NCI-H446 treated with DMSO at 0.1 percent for 48 hours (cell line): ENCODE results near the gene RIBC2.
"Not testable (repeated sequence)": the region's sequence is repeated elsewhere in the genome, so short reads cannot be mapped to it uniquely, and the experiment has no call there.

ENCODE experiments used
- DNase-seq: peaks from one replicate; lab custom pipeline; 2025; lab: John Stamatoyannopoulos, UW

RIBC2 gene

DNA sequence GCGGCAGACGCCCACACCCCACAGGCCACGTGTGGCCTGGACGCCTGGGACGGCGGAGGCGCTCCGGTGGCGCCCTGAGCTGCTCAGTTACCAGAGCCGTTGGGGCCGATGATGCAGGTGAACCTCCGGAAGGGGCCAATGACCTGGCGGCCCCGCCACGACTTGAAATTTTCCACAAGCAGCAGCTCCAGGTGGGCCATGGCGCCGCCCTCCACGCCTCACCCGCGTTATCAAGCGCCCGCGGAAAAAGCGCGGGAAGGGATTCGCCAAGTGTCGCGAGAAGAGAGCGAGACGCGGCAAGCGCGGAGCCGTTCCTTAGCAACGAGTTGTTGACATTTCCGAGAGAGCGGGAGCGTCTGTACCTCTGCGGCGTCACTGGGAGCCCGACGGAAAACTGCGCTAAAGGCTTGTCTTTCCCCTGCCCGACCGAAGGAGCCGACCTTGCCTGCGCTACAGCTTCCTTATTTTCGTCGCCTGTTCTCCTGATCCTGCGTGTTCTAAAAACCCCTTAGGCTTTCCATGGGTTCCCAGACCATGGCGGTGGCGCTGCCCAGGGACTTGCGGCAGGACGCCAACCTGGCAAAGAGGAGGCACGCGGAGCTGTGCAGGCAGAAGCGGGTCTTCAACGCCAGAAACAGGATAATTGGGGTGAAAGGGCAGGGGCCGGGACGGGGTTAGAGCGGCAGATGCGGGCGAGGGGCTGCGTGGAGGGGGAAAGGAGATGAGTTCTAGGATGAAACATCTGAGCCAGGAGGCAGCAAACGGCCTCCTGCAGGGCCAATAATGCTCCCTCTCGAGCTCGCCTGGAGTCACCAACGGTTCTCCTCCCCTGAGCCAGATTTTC lies at the start of gene RIBC2, which contains the start of gene SMC1B:
RIBC2 (plus strand) TSS at position 326 of the 844 bp plus-strand sequence; CDS start at position 520, 194 bp downstream.
SMC1B (minus strand) TSS at position 232 of the 844 bp plus-strand sequence; CDS start at position 200, 32 bp downstream.
- DNase-seq: peak; percentile 71

DNA sequence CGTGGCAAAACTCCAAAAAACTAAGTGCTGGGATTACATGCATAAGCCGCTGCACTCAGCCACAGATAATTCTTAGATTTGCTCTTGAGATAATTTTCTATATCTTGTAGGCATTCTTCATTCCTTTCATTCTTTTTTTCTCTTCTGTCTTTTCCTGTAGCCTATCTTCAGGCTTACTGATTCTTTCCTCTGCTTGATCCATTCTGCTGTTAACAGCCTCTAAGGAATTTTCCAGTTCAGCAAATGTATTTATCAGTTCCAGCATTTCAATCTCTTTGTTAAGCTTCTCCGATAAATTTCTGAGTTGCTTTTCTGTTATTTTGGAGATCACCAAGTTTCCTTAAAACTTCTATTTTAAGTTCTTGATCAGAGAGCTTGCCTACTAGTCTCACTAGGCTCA lies 46.8 kb upstream of the RIBC2 start:
- DNase-seq: no peak

- DNase-seq: not testable (repeated sequence)
These were observed 39.9 kb upstream of the RIBC2 start for GRCh38 chr22:45373592-45373991.

GRCh38 chr22:45376009-45376408 lies 37.5 kb upstream of the RIBC2 start:
- no peak for DNase-seq

- no peak for DNase-seq
These were observed 36.8 kb upstream of the RIBC2 start for GRCh38 chr22:45376703-45377102.

DNA sequence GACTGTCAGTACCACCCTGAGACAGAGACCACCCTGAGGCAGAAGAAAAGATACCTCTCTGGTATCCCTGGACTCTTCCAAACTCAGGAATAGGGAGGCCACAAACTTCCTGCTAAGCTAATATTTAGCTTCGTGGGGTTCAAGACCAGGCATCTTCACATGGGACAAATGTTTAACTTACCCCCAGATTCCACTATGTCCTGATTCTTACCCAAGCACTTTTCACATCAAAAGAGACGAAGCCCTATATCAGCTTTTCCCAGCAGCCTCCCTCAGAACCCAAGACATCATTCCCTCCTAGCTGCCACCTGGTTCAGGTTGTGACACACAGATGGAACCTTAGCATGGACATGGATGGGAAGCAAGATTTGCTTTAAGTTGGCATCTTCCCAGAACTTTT lies 32.1 kb upstream of the RIBC2 start:
- DNase-seq: no peak

DNA sequence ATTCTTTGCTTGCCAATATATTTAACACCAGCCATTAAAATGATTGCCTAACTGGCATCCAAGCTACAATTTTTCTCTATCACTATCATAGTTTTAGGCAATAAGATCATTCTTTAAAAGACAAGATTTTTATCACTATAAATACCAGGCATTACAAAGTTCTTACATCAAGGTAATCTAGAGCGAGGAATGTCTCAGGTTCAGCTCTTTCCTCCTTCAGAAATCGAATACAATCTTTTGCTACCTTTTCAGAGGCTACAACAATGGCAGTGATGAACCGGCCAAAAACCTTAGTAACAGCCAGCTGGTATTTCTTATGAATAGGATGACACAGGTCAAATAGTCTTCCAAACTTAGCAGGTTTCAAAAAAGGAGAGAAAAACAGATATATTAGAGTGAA lies 23.9 kb upstream of the RIBC2 start:
- no peak for DNase-seq

- DNase-seq: no peak
These were observed 15.7 kb upstream of the RIBC2 start for GRCh38 chr22:45397806-45398205.

- no peak for DNase-seq
These were observed 15.3 kb upstream of the RIBC2 start for GRCh38 chr22:45398214-45398613.

GRCh38 chr22:45399712-45400445 lies 13.6 kb upstream of the RIBC2 start:
- DNase-seq: no peak

GRCh38 chr22:45402466-45402985 lies 11.0 kb upstream of the RIBC2 start:
- DNase-seq: no peak

DNA sequence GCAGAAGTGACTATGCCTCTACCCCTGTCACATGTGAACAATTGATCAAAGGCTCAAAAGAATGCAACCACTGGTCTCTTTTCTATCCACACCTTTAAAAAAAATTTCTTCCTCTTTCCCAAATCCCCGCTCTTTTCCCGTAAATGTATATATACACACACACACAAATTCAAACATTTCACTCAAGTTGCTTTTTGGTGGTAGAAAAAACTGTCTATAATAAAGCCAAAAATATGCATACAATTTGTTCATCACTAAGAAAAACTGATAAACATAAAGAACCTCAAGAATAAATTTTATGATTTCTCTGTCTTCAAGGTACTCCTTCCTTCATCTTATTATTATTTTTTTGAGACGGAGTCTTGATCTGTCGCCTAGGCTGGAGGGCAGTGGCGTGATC lies 5.7 kb upstream of the RIBC2 start:
- no peak for DNase-seq

DNA sequence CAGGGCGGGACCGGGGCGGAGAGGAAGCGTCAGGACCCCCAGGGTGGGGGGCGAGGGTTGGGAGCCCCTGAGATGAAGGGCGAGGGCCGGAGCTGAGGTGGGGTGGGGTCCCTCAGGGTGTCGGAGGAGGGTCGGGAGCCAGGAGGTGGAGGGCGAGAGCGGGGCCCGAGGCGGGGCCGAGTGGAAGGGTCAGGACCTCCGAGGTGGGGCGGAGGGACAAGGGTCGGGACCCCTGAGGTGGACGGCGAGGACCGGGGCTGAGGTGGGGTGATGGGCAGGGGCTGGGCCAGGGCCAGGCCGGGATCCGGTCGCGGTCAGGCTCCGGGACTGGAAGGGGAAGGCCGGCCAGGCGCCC lies 503 bp upstream of the RIBC2 start:
- DNase-seq: no peak

DNA sequence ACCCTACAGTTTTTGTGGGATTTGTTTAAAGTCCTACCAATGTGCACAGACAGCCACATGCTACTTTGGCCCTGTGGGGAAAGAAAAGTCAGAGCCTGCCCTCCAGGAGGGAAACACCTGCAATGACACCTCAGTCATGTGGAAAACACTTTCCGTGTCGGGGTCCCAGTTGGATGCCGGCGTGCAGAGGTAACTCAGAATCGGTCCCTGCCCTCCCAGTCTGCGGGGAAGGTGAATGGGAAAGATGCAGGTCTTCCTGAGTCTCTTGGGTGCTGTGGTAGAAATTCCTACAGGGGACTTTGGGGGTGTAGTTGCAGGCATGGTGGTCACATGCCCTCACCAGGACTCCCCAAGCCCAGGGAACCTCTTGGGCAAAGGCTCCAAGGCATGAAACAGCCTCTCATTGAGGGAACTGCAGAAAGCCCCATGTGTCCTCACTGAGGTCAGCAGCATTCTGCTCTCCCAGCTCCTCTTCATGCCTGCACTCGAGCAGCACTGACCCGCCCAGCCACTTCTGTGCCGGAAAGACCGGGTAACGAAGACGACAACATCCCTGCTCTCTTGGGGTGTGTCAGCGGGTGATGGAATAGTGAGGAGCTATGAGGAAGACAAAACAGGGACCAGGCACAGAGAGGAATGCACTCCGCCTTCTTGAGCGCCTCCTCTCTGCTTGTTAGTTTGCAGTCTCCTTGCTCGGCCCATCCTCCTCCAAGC lies 4.7 kb downstream of the RIBC2 start:
- no peak for DNase-seq

DNA sequence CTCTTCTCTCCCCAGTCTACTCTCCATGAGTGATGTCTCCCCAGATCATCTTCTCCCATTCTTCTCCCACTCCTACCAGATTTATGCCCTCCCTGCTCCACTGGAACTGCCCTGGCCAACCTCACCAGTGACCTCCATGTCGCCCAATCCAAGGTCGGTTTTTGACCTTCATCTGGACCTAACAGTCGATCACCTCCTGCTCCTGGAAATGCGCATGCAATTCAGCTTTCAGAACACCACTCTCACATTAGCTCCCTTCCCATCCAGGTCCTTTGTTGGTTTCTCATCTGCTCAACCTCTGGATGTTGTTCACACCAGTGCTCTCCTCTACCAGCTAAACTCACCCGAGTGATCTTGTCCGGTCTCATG lies 5.3 kb downstream of the RIBC2 start:
- no peak for DNase-seq

DNA sequence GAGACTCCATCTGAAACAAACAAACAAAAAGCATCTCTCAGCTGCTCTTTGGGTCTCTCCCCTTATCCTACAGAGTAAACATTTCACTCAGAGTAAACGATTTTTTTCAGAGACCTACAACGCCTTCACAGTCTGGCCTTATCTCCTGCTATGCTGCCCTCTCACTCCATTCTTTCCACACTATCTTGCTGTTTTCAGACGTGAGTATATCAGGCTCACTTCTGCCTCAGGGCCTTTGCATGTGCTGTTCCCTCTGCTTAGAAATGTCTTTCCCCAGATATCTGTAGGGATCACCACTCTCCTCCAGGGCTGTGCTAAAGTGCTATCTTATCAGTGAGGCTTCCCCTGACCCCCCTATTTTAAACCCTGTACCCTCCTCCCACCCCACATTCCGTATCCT lies 6.5 kb downstream of the RIBC2 start:
- no peak for DNase-seq

- DNase-seq: no peak
These were observed 7.0 kb downstream of the RIBC2 start for GRCh38 chr22:45420539-45420938.

- no peak for DNase-seq
These were observed 8.0 kb downstream of the RIBC2 start for GRCh38 chr22:45421349-45422055.

GRCh38 chr22:45422237-45422983 lies 8.9 kb downstream of the RIBC2 start:
- no peak for DNase-seq

GRCh38 chr22:45423524-45423923 lies 10.0 kb downstream of the RIBC2 start:
- DNase-seq: no peak

GRCh38 chr22:45424241-45424731 lies 10.8 kb downstream of the RIBC2 start:
- no peak for DNase-seq
